K562 (cell line): ENCODE results near the gene DKKL1. TPM values are rescaled to one million over a fixed set of nuclear protein-coding genes. Genes with fewer than 3 reads are reported as not detected.

ENCODE experiments used
- BMI1 ChIP-seq: fragments of 150-350 bp; IDR thresholded peaks from 2 replicates; pipeline ENCODE4 v1.6.1; 2014; ENCODE audit warnings: low read length
- CBFB ChIP-seq: sonication (generic); formaldehyde crosslinking; IDR thresholded peaks from 2 replicates; pipeline ENCODE4 v1.4.0; 2020; ENCODE audit warnings: mild to moderate bottlenecking, missing genetic modification reagents
- CBX8 ChIP-seq: fragments of 200-600 bp; sonication (generic); IDR thresholded peaks from 2 replicates; pipeline ENCODE4 v1.6.1; 2012; ENCODE audit warnings: borderline replicate concordance, mixed run types, low read depth, mild to moderate bottlenecking, moderate library complexity, mixed read lengths, low read length, control low read depth, inconsistent platforms; ENCODE audit not compliant: poor library complexity, severe bottlenecking; ENCODE audit errors: extremely low read depth
- E2F8 ChIP-seq: fragments of 450-650 bp; IDR thresholded peaks from 2 replicates; pipeline ENCODE4 v1.7.1; 2018; ENCODE audit warnings: mild to moderate bottlenecking, low read depth; ENCODE audit not compliant: partially characterized antibody
- ELF2 ChIP-seq: fragments of 250-450 bp; sonication (Bioruptor Pico); IDR thresholded peaks from 2 replicates; pipeline ENCODE4 v1.5.0; 2021; ENCODE audit warnings: mild to moderate bottlenecking
- HDAC6 ChIP-seq: IDR thresholded peaks from 2 replicates; pipeline ENCODE4 v1.6.1; 2012; ENCODE audit warnings: low read depth, mild to moderate bottlenecking, control low read depth, inconsistent platforms, low read length, moderate library complexity
- KLF10 ChIP-seq: fragments of 250-450 bp; sonication (Bioruptor Pico); IDR thresholded peaks from 2 replicates; pipeline ENCODE4 v1.6.1; 2021; ENCODE audit warnings: matching md5 sums
- MCM2 ChIP-seq: fragments of 450-650 bp; IDR thresholded peaks from 2 replicates; pipeline ENCODE4 v1.6.1; 2017; ENCODE audit warnings: low read depth, mild to moderate bottlenecking
- SIN3B ChIP-seq: fragments of 450-650 bp; IDR thresholded peaks from 2 replicates; pipeline ENCODE4 v1.6.1; 2017; ENCODE audit warnings: low read depth, mild to moderate bottlenecking, moderate library complexity
- SRSF1 ChIP-seq: fragments of 200-400 bp; formaldehyde crosslinking; IDR thresholded peaks from 2 replicates; pipeline ENCODE4 v1.6.1; 2017; ENCODE audit warnings: mild to moderate bottlenecking, low read depth, low read length, moderate library complexity
- SRSF3 ChIP-seq: fragments of 200-400 bp; formaldehyde crosslinking; IDR thresholded peaks from 2 replicates; pipeline ENCODE4 v1.6.1; 2016; ENCODE audit warnings: mild to moderate bottlenecking, low read length, moderate library complexity; ENCODE audit not compliant: insufficient read depth
- ZBTB2 ChIP-seq: fragments of 450-650 bp; IDR thresholded peaks from 2 replicates; pipeline ENCODE4 v1.6.1; 2016; ENCODE audit warnings: antibody characterized with exemption
- ZFP36 ChIP-seq: fragments of 150-350 bp; IDR thresholded peaks from 2 replicates; pipeline ENCODE4 v1.6.1; 2018; ENCODE audit warnings: low read length, low read depth; ENCODE audit not compliant: partially characterized antibody
- ZNF121 ChIP-seq: sonication (generic); formaldehyde crosslinking; conservative IDR thresholded peaks from 2 replicates; pipeline ENCODE4 v1.8.0; 2022; ENCODE audit warnings: missing genetic modification reagents
- ZNF175 ChIP-seq: fragments of 200-800 bp; sonication (Bioruptor generic); IDR thresholded peaks from 2 replicates; pipeline ENCODE4 v1.6.1; 2016; ENCODE audit warnings: low read depth, mild to moderate bottlenecking, missing genetic modification characterization, missing compliant biosample characterization
- ZNF23 ChIP-seq: fragments of 250-450 bp; sonication (Bioruptor Pico); IDR thresholded peaks from 2 replicates; pipeline ENCODE4 v1.4.0; 2020; ENCODE audit warnings: mild to moderate bottlenecking
- ZNF445 ChIP-seq: fragments of 250-450 bp; sonication (Bioruptor Pico); IDR thresholded peaks from 2 replicates; pipeline ENCODE4 v1.4.0; 2020; ENCODE audit warnings: low read depth, mild to moderate bottlenecking, moderate library complexity
- ZZZ3 ChIP-seq: fragments of 450-650 bp; IDR thresholded peaks from 2 replicates; pipeline ENCODE4 v1.6.1; 2016; ENCODE audit warnings: antibody characterized with exemption, mild to moderate bottlenecking, moderate library complexity
- polyA plus RNA-seq, 8 experiments: library from polyadenylated mRNA; depleted of rRNA in 4 of 8; stranded (reverse) in 5 of 8; unstranded in 3 of 8; fragments of >200 nt; fragmentation: Nextera tagmentation in 2 of 8; fragmentation: Illumina TruSeq in 1 of 8; extraction: Ambion mirVana in 2 of 8; extraction: Trizol in 1 of 8; gene quantifications; 2 replicates each; pipeline versions ENCODE4 v1.2.1 to v1.2.3, GENCODE V29; 2011 to 2014; ENCODE audit warnings: inconsistent platforms in 1 of 8, missing spikeins in 1 of 8
- total RNA-seq, 7 experiments: library from RNA; depleted of rRNA in 6 of 7; stranded (reverse); fragments of >200 nt in 6 of 7; fragmentation: Illumina TruSeq in 2 of 7; extraction: Trizol in 2 of 7; gene quantifications; 2 replicates each; pipeline versions ENCODE4 v1.2.1 to v1.2.3, GENCODE V29; 2011 to 2021; ENCODE audit warnings: low replicate concordance in 1 of 7
- TF ChIP-seq, protein P1 (sequence below): sonication (generic); formaldehyde crosslinking; IDR thresholded peaks from 2 replicates; pipeline ENCODE4 v1.8.0; 2023; ENCODE audit warnings: missing genetic modification reagents, mild to moderate bottlenecking, borderline replicate concordance

DKKL1 gene
- total and polyA plus RNA-seq, 9 of the 15 experiments (the other 6 are each of a cell fraction or from before 2014, with no cell fraction given), result 0.15 to 1.7 (median 0.52) TPM

DNA sequence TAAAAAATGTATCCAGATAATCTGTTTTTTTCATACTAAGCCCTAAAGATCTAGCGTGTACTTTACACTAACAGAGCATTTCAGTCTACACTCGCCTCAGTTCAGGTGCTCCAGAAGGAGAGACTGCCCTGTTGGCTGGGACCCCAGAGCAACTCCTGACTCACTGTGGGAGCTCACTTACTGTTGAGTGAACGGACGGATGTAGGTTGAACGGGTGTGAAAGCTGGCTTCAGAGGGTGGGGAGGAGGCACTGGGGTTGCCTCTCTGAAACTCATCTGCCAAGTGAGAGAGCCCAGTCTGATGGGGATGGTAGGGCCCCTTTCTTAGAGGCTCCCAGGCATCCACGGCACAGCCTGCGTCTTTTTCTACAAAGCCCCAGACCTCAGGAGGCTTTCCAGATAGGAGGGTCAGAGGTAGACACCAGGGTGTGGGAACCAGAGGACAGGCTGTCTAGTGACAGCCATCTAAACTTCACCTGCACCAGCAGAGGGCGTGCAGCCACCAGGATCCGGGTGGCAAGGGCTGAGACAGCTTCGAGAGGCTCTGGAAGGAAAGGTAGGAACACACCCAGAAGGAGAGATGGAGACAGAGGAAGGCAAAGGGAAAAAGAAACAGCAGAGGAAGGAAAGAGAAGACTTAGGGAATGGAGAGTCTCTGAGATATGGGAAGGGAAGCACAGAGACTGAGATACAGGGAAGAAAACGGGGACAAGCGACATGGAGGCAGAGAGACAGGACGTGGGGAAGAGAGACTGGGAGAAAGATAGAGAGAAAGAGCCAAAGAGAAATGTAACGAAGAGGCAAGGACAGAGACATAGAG is 28.1 kb downstream of the DKKL1 start (continued):
- TF ChIP-seq SRSF3 (no peak), CBFB (CRISPR knock-in tag) (no peak), SIN3B (no peak), BMI1 (no peak), HDAC6 (no peak), ELF2 (CRISPR knock-in tag) (no peak), ZNF445 (CRISPR knock-in tag) (no peak), MCM2 (no peak), CBX8 (no peak), ZNF23 (no peak), ZNF175 (CRISPR knock-in tag) (no peak), E2F8 (peak; percentile 59), ZNF121 (no peak), SRSF1 (no peak), ZBTB2 (0 out of 2 replicates have a peak, but pooled peaks have one; percentile 70), ZFP36 (peak; percentile 38), KLF10 (no peak), ZZZ3 (no peak)
- TF ChIP-seq, protein P1, sequence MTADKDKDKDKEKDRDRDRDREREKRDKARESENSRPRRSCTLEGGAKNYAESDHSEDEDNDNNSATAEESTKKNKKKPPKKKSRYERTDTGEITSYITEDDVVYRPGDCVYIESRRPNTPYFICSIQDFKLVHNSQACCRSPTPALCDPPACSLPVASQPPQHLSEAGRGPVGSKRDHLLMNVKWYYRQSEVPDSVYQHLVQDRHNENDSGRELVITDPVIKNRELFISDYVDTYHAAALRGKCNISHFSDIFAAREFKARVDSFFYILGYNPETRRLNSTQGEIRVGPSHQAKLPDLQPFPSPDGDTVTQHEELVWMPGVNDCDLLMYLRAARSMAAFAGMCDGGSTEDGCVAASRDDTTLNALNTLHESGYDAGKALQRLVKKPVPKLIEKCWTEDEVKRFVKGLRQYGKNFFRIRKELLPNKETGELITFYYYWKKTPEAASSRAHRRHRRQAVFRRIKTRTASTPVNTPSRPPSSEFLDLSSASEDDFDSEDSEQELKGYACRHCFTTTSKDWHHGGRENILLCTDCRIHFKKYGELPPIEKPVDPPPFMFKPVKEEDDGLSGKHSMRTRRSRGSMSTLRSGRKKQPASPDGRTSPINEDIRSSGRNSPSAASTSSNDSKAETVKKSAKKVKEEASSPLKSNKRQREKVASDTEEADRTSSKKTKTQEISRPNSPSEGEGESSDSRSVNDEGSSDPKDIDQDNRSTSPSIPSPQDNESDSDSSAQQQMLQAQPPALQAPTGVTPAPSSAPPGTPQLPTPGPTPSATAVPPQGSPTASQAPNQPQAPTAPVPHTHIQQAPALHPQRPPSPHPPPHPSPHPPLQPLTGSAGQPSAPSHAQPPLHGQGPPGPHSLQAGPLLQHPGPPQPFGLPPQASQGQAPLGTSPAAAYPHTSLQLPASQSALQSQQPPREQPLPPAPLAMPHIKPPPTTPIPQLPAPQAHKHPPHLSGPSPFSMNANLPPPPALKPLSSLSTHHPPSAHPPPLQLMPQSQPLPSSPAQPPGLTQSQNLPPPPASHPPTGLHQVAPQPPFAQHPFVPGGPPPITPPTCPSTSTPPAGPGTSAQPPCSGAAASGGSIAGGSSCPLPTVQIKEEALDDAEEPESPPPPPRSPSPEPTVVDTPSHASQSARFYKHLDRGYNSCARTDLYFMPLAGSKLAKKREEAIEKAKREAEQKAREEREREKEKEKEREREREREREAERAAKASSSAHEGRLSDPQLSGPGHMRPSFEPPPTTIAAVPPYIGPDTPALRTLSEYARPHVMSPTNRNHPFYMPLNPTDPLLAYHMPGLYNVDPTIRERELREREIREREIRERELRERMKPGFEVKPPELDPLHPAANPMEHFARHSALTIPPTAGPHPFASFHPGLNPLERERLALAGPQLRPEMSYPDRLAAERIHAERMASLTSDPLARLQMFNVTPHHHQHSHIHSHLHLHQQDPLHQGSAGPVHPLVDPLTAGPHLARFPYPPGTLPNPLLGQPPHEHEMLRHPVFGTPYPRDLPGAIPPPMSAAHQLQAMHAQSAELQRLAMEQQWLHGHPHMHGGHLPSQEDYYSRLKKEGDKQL, result no peak
